GM18520 (cell line): Measurements from ENCODE around the gene DDAH2.

Experiments used
- ATAC-seq: cut with Tn5 transposase; IDR thresholded peaks from one replicate; pipeline ENCODE4 v1.9.1; 2021; ENCODE audit not compliant: unreplicated experiment

The DDAH2 gene

DNA sequence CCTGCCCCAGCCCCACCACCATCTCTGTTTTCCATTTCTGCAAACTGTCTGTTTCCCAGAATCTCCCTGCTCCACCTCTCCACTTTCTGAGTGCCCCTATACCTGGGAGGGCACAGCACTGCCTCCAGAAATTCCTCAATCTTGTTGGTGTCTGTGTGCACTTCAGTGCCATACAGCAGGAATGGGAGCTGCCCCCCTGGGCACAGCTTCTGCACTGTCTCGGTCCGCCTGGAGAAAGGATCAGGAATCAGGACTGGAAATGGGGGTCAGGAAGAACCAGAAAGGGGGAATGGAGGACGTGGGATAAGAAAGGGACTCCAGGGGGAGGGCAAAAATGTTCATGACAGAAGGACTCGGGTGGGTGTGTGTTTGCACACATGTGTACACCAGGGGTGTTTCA is 4.6 kb upstream of the DDAH2 start:
- no peak for ATAC-seq

GRCh38 chr6:31732029-31732428 is 2.9 kb upstream of the DDAH2 start:
- no peak for ATAC-seq

DNA sequence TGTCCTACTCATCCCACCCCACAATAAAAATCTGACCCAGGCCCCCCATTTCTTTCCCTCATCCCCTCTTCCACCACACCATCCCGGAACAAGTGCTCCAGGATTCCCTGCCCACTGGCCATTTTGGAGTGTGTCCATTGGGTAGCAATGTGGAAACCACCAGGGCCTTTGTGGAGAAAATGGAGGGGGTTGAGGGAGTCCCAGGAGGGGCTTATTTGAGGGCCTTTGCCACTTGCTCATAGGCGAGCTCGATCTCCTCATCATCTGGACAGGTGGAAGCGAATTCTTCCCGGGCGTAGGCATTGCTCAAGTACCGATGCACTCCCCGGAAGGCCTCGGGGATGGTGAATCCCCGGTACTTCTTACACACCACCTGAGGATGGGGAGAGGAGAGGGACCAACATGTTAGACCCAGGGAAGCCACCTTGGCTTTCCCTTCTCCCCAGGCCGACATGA is 1.6 kb upstream of the DDAH2 start:
- ATAC-seq, result no peak

DNA sequence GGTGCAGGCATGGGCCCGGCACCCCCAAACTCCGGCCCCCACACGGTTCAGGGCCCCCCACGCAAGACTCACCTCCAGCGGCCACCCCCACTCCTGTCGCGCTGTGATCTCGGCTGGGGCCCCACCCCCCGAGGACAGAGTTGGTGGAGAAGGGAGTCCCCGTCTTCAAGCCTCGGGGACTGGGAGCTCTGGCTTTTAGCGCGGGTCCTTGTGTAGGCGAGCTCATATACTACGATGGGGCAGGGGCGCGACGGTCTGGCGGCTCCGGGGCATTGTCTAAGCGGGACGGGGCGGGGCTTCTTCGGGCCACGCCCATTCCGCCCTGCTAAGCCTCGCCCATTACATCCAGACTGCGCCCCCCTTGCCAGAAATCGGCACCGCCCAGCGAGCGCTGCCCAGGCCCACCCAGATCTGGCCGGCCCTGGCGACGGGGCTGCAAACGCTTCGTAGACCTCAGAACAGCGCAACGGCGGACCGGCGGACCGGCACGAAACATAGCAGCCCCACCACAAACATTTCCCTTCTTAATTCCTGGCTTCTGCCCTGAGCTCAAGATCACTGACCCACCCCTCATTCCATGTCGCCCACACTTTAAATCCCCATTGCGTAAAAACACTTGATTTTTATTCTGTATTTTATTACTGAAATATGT is 1.0 kb upstream of the DDAH2 start:
- ATAC-seq, result no peak

DNA sequence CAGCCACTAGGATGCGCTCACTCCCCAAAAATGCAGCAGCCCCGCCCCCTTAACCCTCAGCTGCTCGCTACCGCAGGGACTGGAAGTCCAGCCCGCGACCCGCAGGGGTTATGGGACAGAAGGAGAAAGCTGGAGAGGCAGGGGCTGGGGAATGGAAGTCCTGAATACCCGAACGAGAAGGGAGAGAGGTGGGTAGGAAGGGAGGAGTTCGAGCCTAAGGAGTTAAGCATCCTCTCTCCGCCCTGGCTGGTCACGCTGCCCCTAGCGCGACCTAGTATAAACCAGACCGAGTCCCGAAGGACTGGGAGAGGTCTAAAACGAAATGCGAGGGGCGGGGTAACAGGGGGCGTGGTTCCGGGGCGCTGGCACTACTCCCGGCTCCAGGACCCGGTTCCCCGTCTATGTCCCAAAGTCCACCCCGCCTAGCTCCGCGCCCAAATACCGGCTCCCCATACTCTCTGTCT is 448 bp upstream of the DDAH2 start:
- ATAC-seq, result no peak

DNA sequence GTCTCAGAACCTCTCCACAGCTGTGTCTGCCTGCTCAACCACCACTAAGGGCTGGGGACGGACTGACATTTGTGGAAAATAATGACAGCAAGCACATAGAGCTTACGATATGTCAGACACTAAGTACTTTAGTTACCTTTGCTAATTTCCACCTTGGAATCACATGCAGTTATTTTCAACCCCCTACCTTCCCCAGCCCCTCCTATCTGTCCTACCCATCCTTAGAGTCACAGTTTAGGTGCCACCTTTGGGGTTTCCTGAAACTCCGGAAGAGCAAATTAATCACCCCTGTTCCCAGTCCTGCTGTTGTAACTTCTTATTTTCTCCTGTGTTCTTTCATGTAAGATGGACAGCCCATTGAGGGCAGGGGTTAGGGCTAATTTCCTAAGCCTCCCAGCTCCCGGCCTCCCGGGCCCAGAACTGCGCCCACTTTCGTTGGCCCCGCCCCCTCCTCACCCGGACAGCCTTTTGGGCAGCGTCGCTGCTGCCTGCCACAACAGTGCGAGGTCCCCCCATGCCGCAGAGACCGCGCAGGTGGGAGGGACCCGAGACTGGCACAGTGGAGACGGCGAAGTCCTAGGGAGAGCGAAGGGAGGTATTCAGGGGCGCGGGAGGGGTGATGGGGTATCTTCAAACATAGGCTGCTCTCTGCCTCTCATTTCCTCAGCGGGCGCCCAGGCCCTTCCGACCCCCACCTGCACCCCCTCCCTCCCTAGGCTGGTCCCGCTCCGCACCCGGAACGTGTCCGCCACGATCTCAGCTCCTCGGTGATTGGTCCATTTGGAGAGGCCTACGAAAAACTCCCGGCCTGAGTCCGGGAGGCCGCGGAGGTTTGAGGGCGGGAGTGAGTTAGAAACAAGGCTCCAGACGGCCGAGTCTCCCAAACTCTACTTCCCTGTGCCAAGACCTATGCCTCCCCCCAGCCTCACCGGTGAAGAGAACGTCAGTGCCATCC is 1.1 kb downstream of the DDAH2 start:
- no peak for ATAC-seq

GRCh38 chr6:31727034-31727716 is 1.9 kb downstream of the DDAH2 start:
- no peak for ATAC-seq

DNA sequence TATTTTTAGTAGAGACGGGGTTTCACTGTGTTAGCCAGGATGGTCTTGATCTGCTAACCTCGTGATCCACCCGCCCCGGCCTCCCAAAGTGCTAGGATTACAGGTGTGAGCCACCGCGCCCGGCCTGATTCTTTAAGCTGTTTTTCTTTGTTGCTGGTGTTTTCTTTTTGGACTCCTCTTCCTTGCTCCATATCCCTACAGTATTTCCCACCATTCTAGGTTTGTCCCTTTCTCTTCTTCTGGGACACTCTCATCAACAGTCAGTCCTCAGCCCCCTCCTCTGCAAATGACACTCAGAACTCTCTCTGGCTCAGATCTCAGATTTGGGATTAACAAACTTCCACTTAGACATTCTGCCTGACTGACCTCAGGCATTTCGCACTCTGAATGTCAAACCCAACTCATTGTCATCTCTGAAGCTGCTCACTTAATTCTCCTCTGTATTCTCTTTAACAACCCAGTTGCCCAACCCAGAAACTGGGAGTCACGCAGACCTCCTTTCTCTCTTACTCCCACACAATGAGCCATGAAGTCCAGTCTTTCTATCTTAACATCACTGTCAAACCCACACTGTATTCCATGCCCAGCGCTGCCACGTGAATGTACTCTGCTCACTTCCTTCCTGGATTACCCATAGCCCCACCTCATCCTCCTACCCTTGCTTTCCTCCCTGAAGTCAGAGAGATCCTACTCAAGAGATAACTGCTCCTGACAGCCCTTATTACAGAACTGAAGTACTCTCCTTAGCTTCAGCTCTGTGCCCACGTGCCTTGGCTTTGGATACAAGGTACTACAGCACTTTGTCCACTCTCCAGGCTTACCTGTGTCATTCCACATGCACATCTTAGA is 3.4 kb downstream of the DDAH2 start:
- no peak for ATAC-seq

GRCh38 chr6:31723980-31724691 is 5.0 kb downstream of the DDAH2 start:
- no peak for ATAC-seq

DNA sequence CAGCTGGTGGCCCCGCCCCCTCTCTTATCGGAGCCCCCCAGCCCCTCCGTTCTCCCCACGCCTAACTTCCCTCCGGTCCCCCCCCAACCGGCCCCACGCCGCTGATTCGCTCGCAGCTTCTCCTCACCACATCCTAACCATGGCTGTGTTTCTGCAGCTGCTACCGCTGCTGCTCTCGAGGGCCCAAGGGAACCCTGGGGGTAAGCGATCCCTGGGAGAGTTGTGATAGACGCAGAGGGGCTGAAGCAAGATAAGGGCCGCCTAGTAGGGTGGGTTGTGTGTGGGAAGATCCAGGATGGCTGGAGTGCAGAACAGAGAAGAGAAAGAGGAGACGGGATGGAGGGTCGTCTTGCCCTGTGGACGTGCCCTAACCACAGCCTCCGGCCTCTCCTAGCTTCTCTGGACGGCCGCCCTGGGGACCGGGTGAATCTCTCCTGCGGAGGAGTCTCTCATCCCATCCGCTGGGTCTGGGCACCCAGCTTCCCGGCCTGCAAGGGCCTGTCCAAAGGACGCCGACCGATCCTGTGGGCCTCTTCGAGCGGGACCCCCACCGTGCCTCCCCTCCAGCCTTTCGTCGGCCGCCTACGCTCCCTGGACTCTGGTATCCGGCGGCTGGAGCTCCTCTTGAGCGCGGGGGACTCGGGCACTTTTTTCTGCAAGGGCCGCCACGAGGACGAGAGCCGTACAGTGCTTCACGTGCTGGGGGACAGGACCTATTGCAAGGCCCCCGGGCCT is 5.7 kb downstream of the DDAH2 start, which contains the start of gene MPIG6B:
MPIG6B (plus strand) TSS at position 129 of the 735 bp plus-strand sequence; CDS start at position 140, 11 bp downstream.
- ATAC-seq, result no peak

DNA sequence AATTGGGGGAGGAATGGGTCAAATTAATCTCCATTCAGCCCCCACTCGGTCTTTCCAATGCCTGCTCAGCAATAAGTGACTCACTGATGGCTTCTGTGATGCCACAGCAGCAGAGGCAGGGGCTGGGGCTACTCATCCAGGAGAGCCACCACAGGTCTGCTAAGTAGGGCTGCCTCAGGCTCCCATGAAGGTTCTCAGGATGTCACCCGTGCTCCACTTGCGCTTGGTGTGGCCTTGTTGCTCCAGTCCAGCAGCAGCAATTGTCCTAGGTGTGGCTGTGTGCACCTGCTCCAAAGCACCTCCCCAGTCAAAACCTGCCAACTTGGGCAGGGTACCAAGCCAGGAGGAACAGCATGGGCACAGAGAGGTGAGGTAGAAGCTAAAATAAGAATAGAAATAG is 6.9 kb downstream of the DDAH2 start:
- ATAC-seq, result no peak

DNA sequence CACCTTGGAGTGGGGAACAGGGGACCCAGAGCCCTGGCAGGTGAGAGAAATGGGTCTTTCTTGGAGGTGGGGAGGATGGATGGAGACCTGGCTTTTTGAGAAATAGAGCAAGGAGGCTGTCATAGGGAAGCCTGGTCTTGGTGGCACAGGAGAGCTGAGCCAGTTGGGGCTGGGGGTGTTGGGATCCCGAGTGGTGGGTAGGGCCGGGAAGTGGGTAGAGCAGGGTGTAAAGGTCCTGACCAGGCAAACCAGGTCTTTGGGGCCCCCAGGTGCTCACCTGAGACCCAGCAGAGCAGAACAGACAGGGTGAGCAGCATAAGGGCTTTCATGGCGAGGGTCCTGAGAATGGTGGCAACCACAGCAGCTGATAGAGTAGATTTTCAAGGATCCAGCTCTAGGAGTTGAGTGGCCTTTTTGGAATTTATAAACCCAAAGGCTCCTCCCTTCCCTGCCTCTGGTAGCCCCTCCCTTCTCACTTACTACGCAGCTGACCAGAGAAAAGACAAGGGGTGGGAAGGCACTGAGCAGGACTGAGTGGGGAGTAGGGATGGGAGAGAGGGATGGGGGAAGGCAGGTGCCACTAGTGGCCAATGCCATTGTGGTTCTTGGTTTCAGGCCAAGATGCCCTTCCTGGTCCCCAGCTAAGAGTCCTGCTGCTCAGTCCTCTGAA is 7.6 kb downstream of the DDAH2 start, which contains the start of gene LY6G6C:
LY6G6C (minus strand) TSS at position 396 of the 670 bp plus-strand sequence; CDS start at position 329, 67 bp downstream.
- ATAC-seq, result no peak

GRCh38 chr6:31720196-31720770 is 8.8 kb downstream of the DDAH2 start:
- ATAC-seq, result no peak

DNA sequence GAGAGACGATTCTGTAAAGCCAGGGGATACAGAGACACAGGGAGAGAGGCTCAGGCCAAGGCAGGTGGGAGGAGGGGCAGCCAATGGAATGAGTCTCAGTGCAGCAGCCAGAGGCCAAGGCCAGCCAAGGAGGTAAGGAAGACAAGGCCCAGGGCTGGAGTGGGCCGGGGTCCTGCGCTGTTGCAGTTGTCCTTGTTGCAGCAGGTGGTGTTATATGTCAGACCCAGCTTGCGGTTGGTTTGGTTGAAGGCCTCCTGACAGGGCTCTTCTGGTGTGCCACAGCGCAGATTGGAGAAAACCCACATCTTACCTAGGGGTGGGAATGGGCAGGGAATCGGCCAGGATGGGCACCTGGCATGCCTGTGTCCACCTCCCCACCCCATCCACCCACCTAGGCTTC is 10.1 kb downstream of the DDAH2 start:
- no peak for ATAC-seq

DNA sequence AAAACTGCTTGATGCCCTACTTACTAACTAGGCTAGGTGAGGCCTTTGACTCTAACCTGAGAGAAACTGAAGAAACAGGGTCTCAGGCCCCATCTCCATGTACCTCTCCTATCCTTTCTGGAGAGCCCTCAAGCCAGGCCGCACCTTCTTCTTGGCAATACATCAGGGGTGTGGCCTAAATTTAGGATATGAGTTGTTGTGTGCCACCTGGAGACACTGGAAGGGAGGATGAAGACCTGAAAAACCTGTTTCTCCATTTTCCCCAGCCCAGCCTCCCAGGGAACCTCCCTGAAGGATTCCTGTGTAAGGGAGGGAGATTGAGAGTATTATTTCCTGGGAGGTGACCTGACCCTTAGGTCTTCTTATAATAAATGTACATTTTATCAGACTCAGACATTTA is 10.8 kb downstream of the DDAH2 start:
- ATAC-seq, result no peak

DNA sequence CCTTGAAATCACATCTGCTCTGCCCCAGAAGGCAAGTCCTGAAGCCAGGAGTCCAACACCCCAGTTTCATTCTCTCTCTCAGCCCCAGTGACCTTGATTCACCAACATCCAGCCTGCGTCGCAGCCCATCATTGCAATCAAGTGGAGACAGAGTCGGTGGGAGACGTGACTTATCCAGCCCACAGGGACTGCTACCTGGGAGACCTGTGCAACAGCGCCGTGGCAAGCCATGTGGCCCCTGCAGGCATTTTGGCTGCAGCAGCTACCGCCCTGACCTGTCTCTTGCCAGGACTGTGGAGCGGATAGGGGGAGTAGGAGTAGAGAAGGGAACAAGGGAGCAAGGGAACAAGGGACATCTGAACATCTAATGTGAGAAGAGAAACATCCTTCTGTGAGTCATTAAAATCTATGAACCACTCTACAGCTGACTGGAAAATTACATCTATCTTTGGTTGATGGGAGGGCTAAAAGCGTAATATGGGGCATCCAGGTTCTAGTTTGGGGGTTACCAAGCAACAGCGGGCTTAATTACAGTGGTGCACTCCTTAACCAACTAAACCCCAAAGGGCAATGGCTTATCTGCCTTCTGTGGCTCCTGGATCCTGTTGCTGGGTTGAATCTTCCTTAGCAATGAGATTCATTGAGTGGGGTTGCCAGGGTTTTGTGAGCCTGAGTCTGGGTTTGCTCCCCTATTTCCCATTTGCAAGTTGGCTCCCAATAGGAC is 11.4 kb downstream of the DDAH2 start:
- no peak for ATAC-seq
